Measurements from ENCODE around the gene PRMT3.
"Not testable (repeated sequence)": the region's sequence is repeated elsewhere in the genome, so short reads cannot be mapped to it uniquely, and the experiment has no call there.

The PRMT3 gene

GRCh38 chr11:20364341-20364792, 23.1 kb upstream of the PRMT3 start:
- Histone ChIP-seq H2AFZ (ENCODE audit: low read length) (peak overlapping the region; percentile 96), H2AK5ac (ENCODE audit: low read depth, low read length) (no peak overlapping the region), H3K18ac (ENCODE audit: low read length) (no peak overlapping the region), H3K9ac (ENCODE audit: low read depth, low read length, poor library complexity) (no peak overlapping the region), H2BK12ac (ENCODE audit: low read length) (no peak overlapping the region), H3K4ac (ENCODE audit: low read length) (no peak overlapping the region), H3K23ac (ENCODE audit: low read depth, low read length, poor library complexity) (no peak overlapping the region), H3K27ac (replicated peaks; ENCODE audit: low read length) (no peak overlapping the region), H2BK15ac (ENCODE audit: low read length) (no peak overlapping the region), H3K27me3 (ENCODE audit: control insufficient read depth in 3 of 3, insufficient read depth in 3 of 3, low read depth in 1 of 3, low read length in 3 of 3) (peaks cover 0 to 42% (median 14%) of the 10 kb centered on the region in 3 experiments), H3K4me3 (ENCODE audit: low read length in 2 of 2) (peak overlapping the region in 1 of 2 donors; percentile 47), H3K4me1 (ENCODE audit: control insufficient read depth in 2 of 2, insufficient read depth in 1 of 2, low read depth in 1 of 2, low read length in 2 of 2) (peaks cover 0 to 7% of the 10 kb centered on the region in 2 donors), H3K14ac (ENCODE audit: low read length) (no peak overlapping the region), H2BK5ac (ENCODE audit: low read length) (no peak overlapping the region), H3K79me1 (ENCODE audit: low read depth, low read length) (no peaks in the 10 kb centered on the region), H3K36me3 (replicated peaks in 1 of 2; ENCODE audit: control insufficient read depth in 2 of 2, insufficient read depth in 2 of 2, low read length in 2 of 2) (no peaks in the 10 kb centered on the region), H4K91ac (ENCODE audit: low read depth, low read length, poor library complexity) (no peak overlapping the region), H3K9me3 (replicated peaks in 1 of 2; ENCODE audit: control insufficient read depth in 2 of 2, insufficient read depth in 1 of 2, low read depth in 1 of 2, low read length in 2 of 2) (no peaks in the 10 kb centered on the region), H3K4me2 (ENCODE audit: insufficient read depth, low read length, poor library complexity, severe bottlenecking) (peak overlapping the region; percentile 85), H4K8ac (ENCODE audit: low read depth, low read length) (no peak overlapping the region), H2BK120ac (ENCODE audit: low read depth, low read length) (no peak overlapping the region)
- no peak for DNase-seq (ENCODE audit: low spot score)
- no CpG with 5 or more reads among the region's 6 CpGs for WGBS, 2 donors (ENCODE audit: extremely low coverage in 2 of 2, insufficient read length in 2 of 2, insufficient replicate concordance in 1 of 2)

- not testable (repeated sequence) for H2AFZ ChIP-seq (ENCODE audit: low read length); H3K4me2 ChIP-seq (ENCODE audit: insufficient read depth, low read length, poor library complexity, severe bottlenecking); DNase-seq (ENCODE audit: low spot score); H3K18ac ChIP-seq (ENCODE audit: low read length); H3K4me1 ChIP-seq (ENCODE audit: control insufficient read depth in 2 of 2, insufficient read depth in 1 of 2, low read depth in 1 of 2, low read length in 2 of 2); H2BK15ac ChIP-seq (ENCODE audit: low read length); H3K27ac ChIP-seq (replicated peaks; ENCODE audit: low read length); H3K9ac ChIP-seq (ENCODE audit: low read depth, low read length, poor library complexity); H3K9me3 ChIP-seq (replicated peaks in 1 of 2; ENCODE audit: control insufficient read depth in 2 of 2, insufficient read depth in 1 of 2, low read depth in 1 of 2, low read length in 2 of 2); H3K79me1 ChIP-seq (ENCODE audit: low read depth, low read length); H2BK120ac ChIP-seq (ENCODE audit: low read depth, low read length); H3K23ac ChIP-seq (ENCODE audit: low read depth, low read length, poor library complexity); H4K8ac ChIP-seq (ENCODE audit: low read depth, low read length); H2AK5ac ChIP-seq (ENCODE audit: low read depth, low read length); H2BK12ac ChIP-seq (ENCODE audit: low read length); H3K36me3 ChIP-seq (replicated peaks in 1 of 2; ENCODE audit: control insufficient read depth in 2 of 2, insufficient read depth in 2 of 2, low read length in 2 of 2); H3K14ac ChIP-seq (ENCODE audit: low read length); H2BK5ac ChIP-seq (ENCODE audit: low read length); H4K91ac ChIP-seq (ENCODE audit: low read depth, low read length, poor library complexity); H3K4ac ChIP-seq (ENCODE audit: low read length); H3K4me3 ChIP-seq (ENCODE audit: low read length in 2 of 2)
- no CpG with 5 or more reads among the region's 6 CpGs for WGBS, 2 donors (ENCODE audit: extremely low coverage in 2 of 2, insufficient read length in 2 of 2, insufficient replicate concordance in 1 of 2)
- peaks cover 0 to 36% (median 14%) of the 10 kb centered on the region in 3 experiments for H3K27me3 ChIP-seq (ENCODE audit: control insufficient read depth in 3 of 3, insufficient read depth in 3 of 3, low read depth in 1 of 3, low read length in 3 of 3)
These were observed 22.1 kb upstream of the PRMT3 start for GRCh38 chr11:20365465-20365864.

GRCh38 chr11:20367313-20367948, 20.1 kb upstream of the PRMT3 start:
- no peak overlapping the region for H2BK5ac ChIP-seq (ENCODE audit: low read length)
- DNase-seq (ENCODE audit: low spot score), result no peak
- no peak overlapping the region for H3K18ac ChIP-seq (ENCODE audit: low read length)
- H3K4me2 ChIP-seq (ENCODE audit: insufficient read depth, low read length, poor library complexity, severe bottlenecking), result no peak overlapping the region
- no peak overlapping the region for H3K27ac ChIP-seq (replicated peaks; ENCODE audit: low read length)
- no peak overlapping the region for H3K14ac ChIP-seq (ENCODE audit: low read length)
- H3K79me1 ChIP-seq (ENCODE audit: low read depth, low read length), result no peaks in the 10 kb centered on the region
- H4K91ac ChIP-seq (ENCODE audit: low read depth, low read length, poor library complexity), result no peak overlapping the region
- H4K8ac ChIP-seq (ENCODE audit: low read depth, low read length), result no peak overlapping the region
- no peak overlapping the region for H2BK120ac ChIP-seq (ENCODE audit: low read depth, low read length)
- H3K9ac ChIP-seq (ENCODE audit: low read depth, low read length, poor library complexity), result no peak overlapping the region
- H3K23ac ChIP-seq (ENCODE audit: low read depth, low read length, poor library complexity), result no peak overlapping the region
- H3K9me3 ChIP-seq (replicated peaks in 1 of 2; ENCODE audit: control insufficient read depth in 2 of 2, insufficient read depth in 1 of 2, low read depth in 1 of 2, low read length in 2 of 2), result no peaks in the 10 kb centered on the region
- no peak overlapping the region for H3K4ac ChIP-seq (ENCODE audit: low read length)
- H3K4me3 ChIP-seq (ENCODE audit: low read length in 2 of 2), result no peak overlapping the region
- WGBS, 2 donors (ENCODE audit: extremely low coverage in 2 of 2, insufficient read length in 2 of 2, insufficient replicate concordance in 1 of 2), result no CpG with 5 or more reads among the region's 9 CpGs
- peaks cover 0 to 7% of the 10 kb centered on the region in 2 donors for H3K4me1 ChIP-seq (ENCODE audit: control insufficient read depth in 2 of 2, insufficient read depth in 1 of 2, low read depth in 1 of 2, low read length in 2 of 2)
- H2BK12ac ChIP-seq (ENCODE audit: low read length), result no peak overlapping the region
- H3K27me3 ChIP-seq (ENCODE audit: control insufficient read depth in 3 of 3, insufficient read depth in 3 of 3, low read depth in 1 of 3, low read length in 3 of 3), result peaks cover 0 to 23% (median 14%) of the 10 kb centered on the region in 3 experiments
- H2AFZ ChIP-seq (ENCODE audit: low read length), result no peak overlapping the region
- H3K36me3 ChIP-seq (replicated peaks in 1 of 2; ENCODE audit: control insufficient read depth in 2 of 2, insufficient read depth in 2 of 2, low read length in 2 of 2), result no peaks in the 10 kb centered on the region
- H2AK5ac ChIP-seq (ENCODE audit: low read depth, low read length), result no peak overlapping the region
- H2BK15ac ChIP-seq (ENCODE audit: low read length), result no peak overlapping the region

GRCh38 chr11:20368438-20368837, 19.1 kb upstream of the PRMT3 start:
- H3K27me3 ChIP-seq (ENCODE audit: control insufficient read depth in 3 of 3, insufficient read depth in 3 of 3, low read depth in 1 of 3, low read length in 3 of 3), result peaks cover 0 to 13% (median 5%) of the 10 kb centered on the region in 3 experiments
- no peak overlapping the region for H3K9ac ChIP-seq (ENCODE audit: low read depth, low read length, poor library complexity)
- no peak overlapping the region for H3K4me3 ChIP-seq (ENCODE audit: low read length in 2 of 2)
- no peak overlapping the region for H2BK15ac ChIP-seq (ENCODE audit: low read length)
- no peak overlapping the region for H3K4me2 ChIP-seq (ENCODE audit: insufficient read depth, low read length, poor library complexity, severe bottlenecking)
- H2BK12ac ChIP-seq (ENCODE audit: low read length), result no peak overlapping the region
- no peak overlapping the region for H3K18ac ChIP-seq (ENCODE audit: low read length)
- H3K36me3 ChIP-seq (replicated peaks in 1 of 2; ENCODE audit: control insufficient read depth in 2 of 2, insufficient read depth in 2 of 2, low read length in 2 of 2), result no peaks in the 10 kb centered on the region
- no peak overlapping the region for H2BK5ac ChIP-seq (ENCODE audit: low read length)
- no peak overlapping the region for H3K27ac ChIP-seq (replicated peaks; ENCODE audit: low read length)
- no peak overlapping the region for H2AK5ac ChIP-seq (ENCODE audit: low read depth, low read length)
- no peak overlapping the region for H4K91ac ChIP-seq (ENCODE audit: low read depth, low read length, poor library complexity)
- peaks cover 0 to 6% of the 10 kb centered on the region in 2 donors for H3K4me1 ChIP-seq (ENCODE audit: control insufficient read depth in 2 of 2, insufficient read depth in 1 of 2, low read depth in 1 of 2, low read length in 2 of 2)
- H2BK120ac ChIP-seq (ENCODE audit: low read depth, low read length), result no peak overlapping the region
- H3K79me1 ChIP-seq (ENCODE audit: low read depth, low read length), result no peaks in the 10 kb centered on the region
- no peaks in the 10 kb centered on the region for H3K9me3 ChIP-seq (replicated peaks in 1 of 2; ENCODE audit: control insufficient read depth in 2 of 2, insufficient read depth in 1 of 2, low read depth in 1 of 2, low read length in 2 of 2)
- no peak overlapping the region for H4K8ac ChIP-seq (ENCODE audit: low read depth, low read length)
- H3K14ac ChIP-seq (ENCODE audit: low read length), result no peak overlapping the region
- H2AFZ ChIP-seq (ENCODE audit: low read length), result no peak overlapping the region
- H3K4ac ChIP-seq (ENCODE audit: low read length), result no peak overlapping the region
- no peak overlapping the region for H3K23ac ChIP-seq (ENCODE audit: low read depth, low read length, poor library complexity)
- no peak for DNase-seq (ENCODE audit: low spot score)
